DOHH2 (cell line): Measurements from ENCODE around the gene VSIG10L2.

Experiments used
- H3F3A ChIP-seq: fragments of 200-600 bp; sonication (generic), shearing (Covaris generic); 2 replicates; pipeline ENCODE4 v1.6.0; 2016; ENCODE audit warnings: antibody characterized with exemption, mild to moderate bottlenecking; ENCODE audit not compliant: control insufficient read depth, insufficient read depth
- H3K27ac ChIP-seq: fragments of 200-600 bp; sonication (generic); 2 replicates; pipeline ENCODE4 v1.5.1; 2014; ENCODE audit warnings: low read depth, mild to moderate bottlenecking, low read length, moderate library complexity
- H3K27me3 ChIP-seq: fragments of 200-600 bp; sonication (generic); 2 replicates; pipeline ENCODE4 v1.6.1; 2014; ENCODE audit warnings: mild to moderate bottlenecking, low read length, mixed read lengths; ENCODE audit not compliant: control insufficient read depth
- H3K36me3 ChIP-seq: fragments of 200-600 bp; sonication (generic); 2 replicates; pipeline ENCODE4 v1.6.1; 2014; ENCODE audit warnings: mild to moderate bottlenecking, low read length, moderate library complexity, mixed read lengths; ENCODE audit not compliant: control insufficient read depth
- H3K4me1 ChIP-seq: fragments of 200-600 bp; sonication (generic); 2 replicates; pipeline ENCODE4 v1.6.1; 2014; ENCODE audit warnings: mild to moderate bottlenecking, low read length, mixed read lengths; ENCODE audit not compliant: control insufficient read depth
- H3K4me2 ChIP-seq: fragments of 200-600 bp; sonication (generic); 2 replicates; pipeline ENCODE4 v1.6.0; 2014; ENCODE audit warnings: mild to moderate bottlenecking, low read length, moderate library complexity
- H3K4me3 ChIP-seq: fragments of 200-600 bp; sonication (generic); 2 replicates; pipeline ENCODE4 v1.5.1; 2014; ENCODE audit warnings: mild to moderate bottlenecking, low read length, mixed read lengths
- H3K79me2 ChIP-seq: fragments of 200-600 bp; sonication (generic); 2 replicates; pipeline ENCODE4 v1.6.1; 2014; ENCODE audit warnings: mild to moderate bottlenecking, low read length, mixed read lengths; ENCODE audit not compliant: control insufficient read depth
- H3K9me2 ChIP-seq: fragments of 200-600 bp; sonication (generic); replicated peaks from 2 replicates; pipeline ENCODE4 v1.6.1; 2014; ENCODE audit warnings: mild to moderate bottlenecking, low read length, mixed read lengths; ENCODE audit not compliant: control insufficient read depth
- H3K9me3 ChIP-seq: fragments of 200-600 bp; sonication (generic); 2 replicates; pipeline ENCODE4 v1.6.1; 2014; ENCODE audit warnings: antibody characterized with exemption, low read length, mixed read lengths; ENCODE audit not compliant: control insufficient read depth, insufficient read depth
- H4K20me1 ChIP-seq: fragments of 200-600 bp; sonication (generic); 2 replicates; pipeline ENCODE4 v1.6.0; 2014; ENCODE audit warnings: low read depth, mild to moderate bottlenecking, antibody characterized with exemption, low read length, moderate library complexity; ENCODE audit not compliant: control insufficient read depth, insufficient read depth
- EZH2phosphoT487 ChIP-seq: fragments of 200-600 bp; sonication (generic); IDR thresholded peaks from 2 replicates; pipeline ENCODE4 v1.6.1; 2017; ENCODE audit warnings: borderline replicate concordance, mild to moderate bottlenecking, antibody characterized with exemption, low read length, moderate library complexity, mixed read lengths
- TF ChIP-seq, protein P1 (sequence below): fragments of 200-600 bp; sonication (generic); IDR thresholded peaks from one replicate; pipeline ENCODE4 v1.5.1; 2014; ENCODE audit warnings: antibody characterized with exemption, mild to moderate bottlenecking, low read depth, low read length; ENCODE audit not compliant: poor library complexity, severe bottlenecking

VSIG10L2 gene

GRCh38 chr11:125935618-125936199 is 10.1 kb upstream of the VSIG10L2 start:
- H3K79me2 ChIP-seq, result no peaks in the 10 kb centered on the region
- H3K9me3 ChIP-seq, result no peaks in the 10 kb centered on the region
- H3F3A ChIP-seq, result no peaks in the 10 kb centered on the region
- H4K20me1 ChIP-seq, result no peaks in the 10 kb centered on the region
- no peak overlapping the region for H3K27ac ChIP-seq
- peaks cover 2% of the 10 kb centered on the region; the same call in 1 of the 2 replicates for H3K4me1 ChIP-seq
- H3K27me3 ChIP-seq, result peaks cover 17% of the 10 kb centered on the region
- no peak overlapping the region for H3K4me3 ChIP-seq
- TF ChIP-seq, protein P1, sequence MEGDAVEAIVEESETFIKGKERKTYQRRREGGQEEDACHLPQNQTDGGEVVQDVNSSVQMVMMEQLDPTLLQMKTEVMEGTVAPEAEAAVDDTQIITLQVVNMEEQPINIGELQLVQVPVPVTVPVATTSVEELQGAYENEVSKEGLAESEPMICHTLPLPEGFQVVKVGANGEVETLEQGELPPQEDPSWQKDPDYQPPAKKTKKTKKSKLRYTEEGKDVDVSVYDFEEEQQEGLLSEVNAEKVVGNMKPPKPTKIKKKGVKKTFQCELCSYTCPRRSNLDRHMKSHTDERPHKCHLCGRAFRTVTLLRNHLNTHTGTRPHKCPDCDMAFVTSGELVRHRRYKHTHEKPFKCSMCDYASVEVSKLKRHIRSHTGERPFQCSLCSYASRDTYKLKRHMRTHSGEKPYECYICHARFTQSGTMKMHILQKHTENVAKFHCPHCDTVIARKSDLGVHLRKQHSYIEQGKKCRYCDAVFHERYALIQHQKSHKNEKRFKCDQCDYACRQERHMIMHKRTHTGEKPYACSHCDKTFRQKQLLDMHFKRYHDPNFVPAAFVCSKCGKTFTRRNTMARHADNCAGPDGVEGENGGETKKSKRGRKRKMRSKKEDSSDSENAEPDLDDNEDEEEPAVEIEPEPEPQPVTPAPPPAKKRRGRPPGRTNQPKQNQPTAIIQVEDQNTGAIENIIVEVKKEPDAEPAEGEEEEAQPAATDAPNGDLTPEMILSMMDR, result no peak
- no peak for TF ChIP-seq EZH2phosphoT487
- no peaks in the 10 kb centered on the region for H3K36me3 ChIP-seq
- no peaks in the 10 kb centered on the region for H3K9me2 ChIP-seq
- H3K4me2 ChIP-seq, result no peak overlapping the region

GRCh38 chr11:125938418-125938817 is 7.4 kb upstream of the VSIG10L2 start:
- Histone ChIP-seq H4K20me1 (no peaks in the 10 kb centered on the region), H3K9me2 (no peaks in the 10 kb centered on the region), H3K27ac (no peak overlapping the region), H3K4me3 (no peak overlapping the region), H3K9me3 (no peaks in the 10 kb centered on the region), H3K4me1 (peaks cover 2% of the 10 kb centered on the region; the same call in 1 of the 2 replicates), H3K79me2 (no peaks in the 10 kb centered on the region), H3K36me3 (no peaks in the 10 kb centered on the region), H3F3A (no peaks in the 10 kb centered on the region), H3K4me2 (no peak overlapping the region), H3K27me3 (peaks cover 7% of the 10 kb centered on the region)
- no peak for TF ChIP-seq EZH2phosphoT487
- TF ChIP-seq, protein P1, result no peak

DNA sequence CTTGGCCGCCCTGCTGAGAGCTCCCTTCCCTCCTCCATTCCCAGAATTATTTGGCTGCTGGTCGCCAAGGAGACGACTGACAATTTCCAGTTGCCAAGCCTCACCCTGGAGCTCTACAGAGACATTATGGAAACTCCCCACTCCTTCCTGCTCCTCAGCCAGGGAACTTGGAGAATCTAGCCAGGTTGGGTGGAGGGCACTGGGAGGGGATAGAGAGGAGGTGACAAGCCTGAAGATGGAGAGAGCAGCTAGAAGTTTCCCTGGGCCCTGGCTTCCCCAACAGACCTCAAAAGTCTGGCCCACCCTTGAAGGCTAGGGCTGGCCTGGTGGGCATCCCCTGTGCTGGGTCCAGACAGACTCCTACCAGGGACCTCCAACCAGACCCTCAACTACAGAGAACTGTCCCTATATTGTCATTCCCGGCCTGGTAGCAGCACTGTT is 6.7 kb upstream of the VSIG10L2 start:
- no peaks in the 10 kb centered on the region for H3K36me3 ChIP-seq
- no peaks in the 10 kb centered on the region for H3K9me3 ChIP-seq
- H3K27ac ChIP-seq, result no peak overlapping the region
- H3F3A ChIP-seq, result no peaks in the 10 kb centered on the region
- no peaks in the 10 kb centered on the region for H3K9me2 ChIP-seq
- peaks cover 2% of the 10 kb centered on the region; the same call in 1 of the 2 replicates for H3K4me1 ChIP-seq
- H4K20me1 ChIP-seq, result no peaks in the 10 kb centered on the region
- no peaks in the 10 kb centered on the region for H3K79me2 ChIP-seq
- H3K27me3 ChIP-seq, result peaks cover 4% of the 10 kb centered on the region; the same call in 1 of the 2 replicates
- H3K4me3 ChIP-seq, result no peak overlapping the region
- TF ChIP-seq EZH2phosphoT487, result no peak
- TF ChIP-seq, protein P1, result no peak
- no peak overlapping the region for H3K4me2 ChIP-seq
